Natural killer cell (primary cell): ENCODE measurements around the gene KRTAP10-9. TPM values are rescaled to one million over a fixed set of nuclear protein-coding genes. Genes with fewer than 3 reads are reported as not detected.

Experiments
- ATAC-seq, 3 donors: fragments of 150-1000 bp in 2 of 3; fragments of 200-7000 bp in 1 of 3; cut with Tn5 transposase; 1 replicate in 1 of 3; 2 replicates in 2 of 3; pipeline ENCODE4 v1.10.0; 2021; ENCODE audit warnings: mild to moderate bottlenecking in 2 of 3, moderate library complexity in 2 of 3
- DNase-seq, 2 donors: peaks; one replicate each; pipeline versions ENCODE4 v3.0.0 to v3.0.0-alpha.2; 2013 to 2021; ENCODE audit warnings: mixed read lengths in 1 of 2
- H3K27ac ChIP-seq: one replicate; pipeline ENCODE4 v1.5.1; 2013; ENCODE audit warnings: mild to moderate bottlenecking, low read length
- H3K27me3 ChIP-seq: one replicate; pipeline ENCODE4 v1.6.1; 2013; ENCODE audit warnings: low read length; ENCODE audit not compliant: control insufficient read depth, insufficient read depth
- H3K36me3 ChIP-seq: one replicate; pipeline ENCODE4 v1.6.1; 2013; ENCODE audit warnings: low read length; ENCODE audit not compliant: control insufficient read depth, insufficient read depth
- H3K4me1 ChIP-seq: one replicate; pipeline ENCODE4 v1.6.1; 2013; ENCODE audit warnings: low read length; ENCODE audit not compliant: control insufficient read depth, insufficient read depth
- H3K4me3 ChIP-seq: one replicate; pipeline ENCODE4 v1.5.1; 2013; ENCODE audit warnings: low read length
- H3K9me3 ChIP-seq: one replicate; pipeline ENCODE4 v1.6.1; 2013; ENCODE audit warnings: low read length; ENCODE audit not compliant: control insufficient read depth, insufficient read depth
- H3K27ac Mint-ChIP-seq, 2 donors: one replicate each; pipeline ENCODE4 v1.8.0; 2022; ENCODE audit warnings: mild to moderate bottlenecking in 2 of 2, mixed read lengths in 2 of 2, moderate library complexity in 1 of 2
- H3K27me3 Mint-ChIP-seq, 2 donors: one replicate each; pipeline ENCODE4 v1.8.0; 2022; ENCODE audit warnings: low read depth in 2 of 2, mixed read lengths in 2 of 2
- H3K36me3 Mint-ChIP-seq: one replicate; pipeline ENCODE4 v1.8.0; 2022; ENCODE audit warnings: mixed read lengths
- H3K4me1 Mint-ChIP-seq, 2 donors: one replicate each; pipeline ENCODE4 v1.8.0; 2022; ENCODE audit warnings: mixed read lengths in 2 of 2
- H3K4me3 Mint-ChIP-seq: one replicate; pipeline ENCODE4 v1.8.0; 2022; ENCODE audit warnings: mild to moderate bottlenecking, moderate library complexity, mixed read lengths
- H3K9me3 Mint-ChIP-seq, 2 donors: one replicate each; pipeline ENCODE4 v1.8.0; 2022; ENCODE audit warnings: mixed read lengths in 2 of 2
- WGBS: methylation state at CpG from one replicate; pipeline ENCODE4 v1.1.7; 2013; ENCODE audit warnings: missing lambda C conversion rate; ENCODE audit not compliant: insufficient coverage; 5-methylcytosine and 5-hydroxymethylcytosine counted together
- intact Hi-C: fragments of 100-400 bp; cut with micrococcal nuclease; formaldehyde crosslinking; loops from one replicate; pipeline ENCODE4 v1.14.2; 2022
- total RNA-seq, 4 donors: library from RNA; stranded (reverse); fragments of 120-200 nt in 1 of 4; gene quantifications; one replicate each; pipeline versions ENCODE4 v1.2.3 to v1.2.4, GENCODE V29; 2013 to 2022
- TF ChIP-seq, protein P1 (sequence below): fragments of 200-600 bp; IDR thresholded peaks from one replicate; pipeline ENCODE4 v1.8.0; 2022; ENCODE audit warnings: antibody characterized with exemption

KRTAP10-9 gene
- total RNA-seq, 3 donors from 2014 or later (not counting 1 experiment from before 2014, with no cell fraction given), result not detected

GRCh38 chr21:44592446-44593311 lies 34.2 kb upstream of the KRTAP10-9 start, which contains the start of gene KRTAP10-6:
KRTAP10-6 (minus strand) TSS chr21:44592505; CDS start chr21:44592484, 21 bp downstream.
- Histone ChIP-seq H3K27me3 (no peaks in the 10 kb centered on the region), H3K9me3 (no peaks in the 10 kb centered on the region), H3K36me3 (no peaks in the 10 kb centered on the region), H3K27ac (no peak within 1 kb of the TSS), H3K4me3 (no peak within 1 kb of the TSS), H3K4me1 (no peaks in the 10 kb centered on the region)
- TF ChIP-seq, protein P1, sequence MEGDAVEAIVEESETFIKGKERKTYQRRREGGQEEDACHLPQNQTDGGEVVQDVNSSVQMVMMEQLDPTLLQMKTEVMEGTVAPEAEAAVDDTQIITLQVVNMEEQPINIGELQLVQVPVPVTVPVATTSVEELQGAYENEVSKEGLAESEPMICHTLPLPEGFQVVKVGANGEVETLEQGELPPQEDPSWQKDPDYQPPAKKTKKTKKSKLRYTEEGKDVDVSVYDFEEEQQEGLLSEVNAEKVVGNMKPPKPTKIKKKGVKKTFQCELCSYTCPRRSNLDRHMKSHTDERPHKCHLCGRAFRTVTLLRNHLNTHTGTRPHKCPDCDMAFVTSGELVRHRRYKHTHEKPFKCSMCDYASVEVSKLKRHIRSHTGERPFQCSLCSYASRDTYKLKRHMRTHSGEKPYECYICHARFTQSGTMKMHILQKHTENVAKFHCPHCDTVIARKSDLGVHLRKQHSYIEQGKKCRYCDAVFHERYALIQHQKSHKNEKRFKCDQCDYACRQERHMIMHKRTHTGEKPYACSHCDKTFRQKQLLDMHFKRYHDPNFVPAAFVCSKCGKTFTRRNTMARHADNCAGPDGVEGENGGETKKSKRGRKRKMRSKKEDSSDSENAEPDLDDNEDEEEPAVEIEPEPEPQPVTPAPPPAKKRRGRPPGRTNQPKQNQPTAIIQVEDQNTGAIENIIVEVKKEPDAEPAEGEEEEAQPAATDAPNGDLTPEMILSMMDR, result no peak
- Mint-ChIP-seq H3K9me3 (no peaks in the 10 kb centered on the region), H3K36me3 (no peaks in the 10 kb centered on the region), H3K27ac (no peak within 1 kb of the TSS), H3K27me3 (peaks cover 14 to 27% of the 10 kb centered on the region in 2 donors), H3K4me1 (peaks cover 0 to 5% of the 10 kb centered on the region in 2 donors), H3K4me3 (no peak within 1 kb of the TSS)
- no peak for ATAC-seq
- WGBS, result 69% methylated on average over 33 of the region's 33 CpGs
- DNase-seq, result no peak
- intact Hi-C loops, result no loop called here

- DNase-seq (no peak), ATAC-seq (no peak)
- TF ChIP-seq, protein P1, result no peak
- Mint-ChIP-seq H3K27ac (no peak overlapping the region), H3K4me1 (peaks cover 0 to 5% of the 10 kb centered on the region in 2 donors), H3K36me3 (no peaks in the 10 kb centered on the region), H3K9me3 (peaks cover 2 to 3% of the 10 kb centered on the region in 2 donors), H3K4me3 (no peak overlapping the region), H3K27me3 (peaks cover 20% of the 10 kb centered on the region in 2 donors)
- WGBS, result 80% methylated on average over 20 of the region's 20 CpGs
- H3K4me1 ChIP-seq, result no peaks in the 10 kb centered on the region
- H3K27me3 ChIP-seq, result no peaks in the 10 kb centered on the region
- H3K36me3 ChIP-seq, result no peaks in the 10 kb centered on the region
- H3K27ac ChIP-seq, result no peak overlapping the region
- intact Hi-C loops, result no loop called here
- no peak overlapping the region for H3K4me3 ChIP-seq
- no peaks in the 10 kb centered on the region for H3K9me3 ChIP-seq
Measured at GRCh38 chr21:44593598-44594405, 33.1 kb upstream of the KRTAP10-9 start.

- Histone ChIP-seq H3K9me3 (no peaks in the 10 kb centered on the region), H3K27me3 (no peaks in the 10 kb centered on the region), H3K27ac (no peak overlapping the region), H3K4me3 (no peak overlapping the region), H3K4me1 (no peaks in the 10 kb centered on the region), H3K36me3 (no peaks in the 10 kb centered on the region)
- TF ChIP-seq, protein P1, result no peak
- Mint-ChIP-seq H3K9me3 (peaks cover 2 to 3% of the 10 kb centered on the region in 2 donors), H3K4me1 (peaks cover 0 to 5% of the 10 kb centered on the region in 2 donors), H3K27me3 (peaks cover 16 to 18% of the 10 kb centered on the region in 2 donors), H3K4me3 (no peak overlapping the region), H3K27ac (no peak overlapping the region), H3K36me3 (no peaks in the 10 kb centered on the region)
- DNase-seq (no peak), ATAC-seq (no peak)
- intact Hi-C loops, result no loop called here
- WGBS, result 83% methylated on average over 12 of the region's 12 CpGs
Measured at GRCh38 chr21:44594406-44594916, 32.4 kb upstream of the KRTAP10-9 start.
